Stimulated activated memory B cell treated with anti-CD40 and anti-IgM and Interleukin-4, amounts not matched to agents 10 μg/mL and 1 μg/mL and 100 μg/mL, for 72 hours (primary cell): Measurements from ENCODE around the gene SPINT4.
A peak's percentile ranks its signal among the peaks of the same experiment; 100 is the strongest.
"Not testable (repeated sequence)": the region's sequence is repeated elsewhere in the genome, so short reads cannot be mapped to it uniquely, and the experiment has no call there.

Experiments used
- ATAC-seq: fragments of 150-1000 bp; cut with Tn5 transposase; 2 replicates; pipeline ENCODE4 v1.10.0; 2021
- H3K27ac Mint-ChIP-seq: one replicate; pipeline ENCODE4 v1.8.0; 2022; ENCODE audit warnings: mild to moderate bottlenecking, mixed read lengths
- H3K27me3 Mint-ChIP-seq: one replicate; pipeline ENCODE4 v1.8.0; 2022; ENCODE audit warnings: mixed read lengths
- H3K36me3 Mint-ChIP-seq: one replicate; pipeline ENCODE4 v1.8.0; 2022; ENCODE audit warnings: mixed read lengths
- H3K4me1 Mint-ChIP-seq: one replicate; pipeline ENCODE4 v1.8.0; 2022; ENCODE audit warnings: mixed read lengths
- H3K4me3 Mint-ChIP-seq: one replicate; pipeline ENCODE4 v1.8.0; 2022; ENCODE audit warnings: mild to moderate bottlenecking, moderate library complexity, mixed read lengths
- H3K9me3 Mint-ChIP-seq: one replicate; pipeline ENCODE4 v1.8.0; 2022; ENCODE audit warnings: mixed read lengths

The SPINT4 gene

DNA sequence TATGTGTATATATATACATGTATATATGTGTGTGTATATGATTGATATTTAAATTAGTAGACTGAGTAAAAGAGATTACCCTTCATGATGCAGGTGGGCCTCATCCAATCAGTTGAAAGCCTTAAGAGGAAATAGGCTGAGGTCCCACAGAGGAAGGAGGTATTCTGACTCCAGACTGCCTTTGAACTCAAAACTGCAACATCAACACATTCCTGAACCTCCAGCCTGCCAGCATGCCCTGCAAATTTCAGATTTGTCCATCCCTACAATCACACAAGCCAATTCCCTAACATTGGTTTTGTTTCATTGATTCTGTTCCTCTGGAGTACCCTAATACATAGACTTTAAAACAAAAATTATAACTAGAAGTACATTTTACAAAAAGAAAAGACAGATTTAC, 22.9 kb downstream of the SPINT4 start:
- Mint-ChIP-seq H3K4me1 (peaks cover 6% of the 10 kb centered on the region), H3K27me3 (peaks cover 38% of the 10 kb centered on the region), H3K4me3 (no peak overlapping the region), H3K36me3 (no peaks in the 10 kb centered on the region), H3K9me3 (no peaks in the 10 kb centered on the region), H3K27ac (no peak overlapping the region)
- ATAC-seq: no peak

DNA sequence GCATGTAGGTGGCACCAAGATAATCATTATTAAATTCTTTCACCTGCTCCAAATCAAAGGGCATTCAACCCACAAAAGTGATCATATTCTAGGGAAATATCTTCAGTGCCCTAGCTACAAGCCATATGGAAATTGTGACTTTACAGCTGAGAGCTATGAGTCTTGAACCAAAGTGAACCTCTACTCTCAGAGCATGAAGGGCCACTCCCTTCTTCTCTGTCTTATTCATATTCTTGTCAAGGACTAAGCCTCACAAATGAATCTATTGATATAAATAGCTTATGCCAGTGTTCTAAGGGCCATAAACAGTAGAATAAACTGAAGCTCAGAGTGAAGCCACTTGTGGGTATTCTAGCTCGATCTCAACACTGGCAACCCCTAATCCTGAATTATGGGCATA, 29.6 kb downstream of the SPINT4 start:
- H3K4me3 Mint-ChIP-seq: no peak overlapping the region
- H3K4me1 Mint-ChIP-seq: no peaks in the 10 kb centered on the region
- peaks cover 22% of the 10 kb centered on the region for H3K27me3 Mint-ChIP-seq
- no peak for ATAC-seq
- H3K27ac Mint-ChIP-seq: no peak overlapping the region
- no peaks in the 10 kb centered on the region for H3K36me3 Mint-ChIP-seq
- H3K9me3 Mint-ChIP-seq: peaks cover 7% of the 10 kb centered on the region

DNA sequence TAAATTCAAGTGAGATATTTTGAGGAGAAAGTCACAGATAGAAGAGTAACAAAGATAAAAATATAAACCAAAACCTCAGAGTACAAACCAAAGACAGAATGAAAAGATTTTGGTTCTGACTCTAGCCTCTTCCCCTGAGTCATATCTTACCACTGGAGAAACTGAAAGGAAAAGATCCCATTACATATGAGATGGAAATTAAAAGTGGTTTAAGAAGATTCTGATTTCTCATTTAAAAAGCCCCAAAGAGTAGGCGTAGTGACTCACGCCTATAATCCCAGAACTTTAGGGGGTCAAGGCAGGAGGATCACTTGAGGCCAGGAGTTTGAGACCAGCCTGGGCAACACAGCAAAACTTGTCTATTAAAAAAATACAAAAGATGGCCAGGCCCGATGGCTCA, 30.6 kb downstream of the SPINT4 start:
- Mint-ChIP-seq H3K4me3 (no peak overlapping the region), H3K4me1 (no peaks in the 10 kb centered on the region), H3K27ac (no peak overlapping the region), H3K9me3 (peaks cover 7% of the 10 kb centered on the region), H3K36me3 (no peaks in the 10 kb centered on the region), H3K27me3 (peaks cover 13% of the 10 kb centered on the region)
- no peak for ATAC-seq

DNA sequence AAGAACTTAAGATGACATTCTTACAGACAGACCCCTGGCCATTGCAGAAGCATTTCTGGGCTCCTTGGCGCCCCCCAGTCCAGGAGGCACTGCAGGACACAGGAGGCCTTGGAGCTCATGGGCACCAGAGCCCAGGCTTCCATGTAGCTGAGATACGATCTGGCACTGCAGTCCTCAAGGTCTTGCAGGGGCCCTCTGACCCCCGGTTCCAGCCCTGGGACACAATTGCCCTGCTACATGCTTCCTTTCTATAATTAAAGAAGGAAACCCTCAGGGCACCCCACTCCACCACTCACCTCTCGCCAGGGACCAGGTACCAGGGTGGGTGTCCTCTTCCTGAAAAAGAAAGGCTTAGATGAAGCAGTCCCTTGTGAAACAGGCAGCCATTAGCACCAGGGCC, 35.9 kb downstream of the SPINT4 start:
- no peak for ATAC-seq
- H3K27ac Mint-ChIP-seq: no peak overlapping the region
- no peaks in the 10 kb centered on the region for H3K36me3 Mint-ChIP-seq
- no peaks in the 10 kb centered on the region for H3K4me1 Mint-ChIP-seq
- no peak overlapping the region for H3K4me3 Mint-ChIP-seq
- H3K9me3 Mint-ChIP-seq: peaks cover 7% of the 10 kb centered on the region
- H3K27me3 Mint-ChIP-seq: peaks cover 22% of the 10 kb centered on the region

DNA sequence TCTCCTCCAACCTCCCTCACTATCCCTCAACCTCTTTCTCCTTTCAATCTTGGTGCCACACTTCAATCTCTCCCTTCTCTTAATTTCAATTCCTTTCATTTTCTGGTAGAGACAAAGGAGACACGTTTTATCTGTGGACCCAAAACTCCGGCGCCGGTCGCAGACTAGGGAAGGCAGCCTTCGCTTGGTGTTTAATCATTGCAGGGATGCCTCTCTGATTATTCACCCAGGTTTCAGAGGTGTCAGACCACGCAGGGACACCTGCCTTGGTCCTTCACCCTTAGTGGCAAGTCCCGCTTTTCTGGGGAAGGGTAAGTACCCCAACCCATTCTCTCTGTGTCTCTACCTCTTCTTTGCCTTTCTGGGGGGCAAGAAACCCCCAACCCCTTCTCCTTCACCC, 37.8 kb downstream of the SPINT4 start:
- H3K4me3 Mint-ChIP-seq, H3K36me3 Mint-ChIP-seq, ATAC-seq, H3K27ac Mint-ChIP-seq, H3K4me1 Mint-ChIP-seq, H3K9me3 Mint-ChIP-seq: not testable (repeated sequence)
- H3K27me3 Mint-ChIP-seq: peaks cover 22% of the 10 kb centered on the region

DNA sequence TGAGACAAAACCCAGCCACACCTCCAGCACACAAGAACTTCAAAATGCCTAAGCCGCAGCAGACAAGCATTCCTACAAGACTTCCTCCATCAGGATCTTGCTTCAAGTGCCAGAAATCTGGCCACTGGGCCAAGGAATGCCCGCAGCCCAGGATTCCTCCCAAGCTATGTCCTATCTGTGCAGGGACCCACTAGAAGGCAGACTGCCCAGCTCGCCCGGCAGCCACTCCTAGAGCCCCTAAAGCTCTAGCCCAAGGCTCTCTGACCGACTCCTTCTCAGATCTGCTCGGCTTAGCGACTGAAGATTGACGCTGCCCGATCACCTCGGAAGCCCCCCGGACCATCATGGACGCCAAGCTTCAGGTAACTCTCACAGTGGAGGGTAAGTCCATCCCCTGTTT, 39.8 kb downstream of the SPINT4 start:
- peaks cover 22% of the 10 kb centered on the region for H3K27me3 Mint-ChIP-seq
- H3K27ac Mint-ChIP-seq, H3K36me3 Mint-ChIP-seq, H3K4me3 Mint-ChIP-seq, H3K9me3 Mint-ChIP-seq, ATAC-seq, H3K4me1 Mint-ChIP-seq: not testable (repeated sequence)

DNA sequence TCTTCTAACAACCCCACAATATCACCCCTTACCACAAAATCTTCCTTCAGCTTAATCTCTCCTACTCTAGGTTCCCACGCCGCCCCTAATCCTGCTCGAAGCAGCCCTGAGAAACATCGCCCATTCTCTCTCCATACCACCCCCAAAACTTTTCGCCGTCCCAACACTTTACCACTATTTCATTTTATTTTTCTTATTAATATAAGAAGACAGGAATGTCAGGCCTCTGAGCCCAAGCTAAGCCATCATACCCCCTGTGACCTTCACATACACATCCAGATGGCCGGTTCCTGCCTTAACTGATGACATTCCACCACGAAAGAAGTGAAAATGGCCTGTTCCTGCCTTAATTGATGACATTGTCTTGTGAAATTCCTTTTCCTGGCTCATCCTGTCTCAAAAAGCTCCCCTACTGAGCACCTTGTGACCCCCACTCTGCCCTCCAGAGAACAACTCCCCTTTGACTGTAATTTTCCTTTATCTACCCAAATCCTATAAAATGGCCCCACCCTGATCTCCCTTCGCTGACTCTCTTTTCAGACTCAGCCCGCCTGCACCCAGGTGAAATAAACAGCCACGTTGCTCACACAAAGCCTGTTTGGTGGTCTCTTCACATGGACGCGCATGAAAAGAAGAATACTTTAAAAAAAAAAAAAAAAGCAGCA, 42.6 kb downstream of the SPINT4 start:
- not testable (repeated sequence) for H3K9me3 Mint-ChIP-seq, H3K36me3 Mint-ChIP-seq, H3K4me3 Mint-ChIP-seq, ATAC-seq, H3K27ac Mint-ChIP-seq, H3K4me1 Mint-ChIP-seq
- peaks cover 18% of the 10 kb centered on the region for H3K27me3 Mint-ChIP-seq

DNA sequence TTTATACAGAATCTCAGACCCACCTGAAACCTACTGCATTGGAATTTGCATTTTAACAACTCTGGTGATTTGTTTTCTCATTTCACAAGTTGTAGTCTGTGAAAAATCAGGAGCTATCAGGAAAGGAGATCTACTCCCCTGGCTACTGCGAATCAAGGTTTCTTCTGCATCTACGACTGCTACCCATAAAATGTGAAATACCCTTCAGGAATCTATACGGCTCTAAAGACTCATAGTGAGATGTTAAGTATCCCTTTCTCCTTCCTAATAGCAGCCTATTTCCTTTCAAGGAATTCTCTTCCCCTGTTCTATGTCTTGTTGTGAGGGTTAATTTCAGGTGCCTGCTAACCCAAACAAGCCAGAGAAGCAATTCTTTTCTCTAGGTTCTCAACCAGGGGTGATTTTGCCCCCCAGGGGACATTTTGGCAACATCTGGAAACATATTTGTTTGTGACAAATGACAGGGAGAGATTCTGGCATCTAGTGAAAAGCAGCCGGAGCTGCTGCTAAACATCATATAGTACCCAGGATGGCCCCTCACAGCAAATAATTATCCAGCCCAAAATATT, 43.2 kb downstream of the SPINT4 start:
- H3K4me1 Mint-ChIP-seq: peaks cover 9% of the 10 kb centered on the region
- H3K27ac Mint-ChIP-seq: no peak overlapping the region
- no peak for ATAC-seq
- no peaks in the 10 kb centered on the region for H3K36me3 Mint-ChIP-seq
- H3K4me3 Mint-ChIP-seq: no peak overlapping the region
- peaks cover 12% of the 10 kb centered on the region for H3K27me3 Mint-ChIP-seq
- H3K9me3 Mint-ChIP-seq: no peaks in the 10 kb centered on the region

DNA sequence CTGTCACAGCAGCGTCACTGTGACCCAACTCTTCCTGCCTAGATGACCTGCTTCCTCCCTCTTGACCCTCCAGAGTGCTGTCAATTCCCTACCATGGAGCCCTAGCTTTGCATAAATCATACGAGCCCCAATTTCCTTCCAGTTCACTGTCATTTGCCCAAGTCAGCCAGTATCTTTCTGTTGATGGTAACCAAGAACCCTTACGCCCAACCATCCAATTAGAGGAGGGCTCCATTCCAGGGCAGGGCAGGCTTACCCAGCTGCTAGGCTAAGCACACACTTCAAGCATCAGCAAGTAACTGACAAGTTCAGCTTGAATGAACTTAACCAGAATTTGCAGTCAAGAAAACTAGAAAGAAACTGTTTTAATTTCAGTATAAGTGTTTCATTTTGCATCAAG, 43.8 kb downstream of the SPINT4 start:
- ATAC-seq: no peak
- no peaks in the 10 kb centered on the region for H3K36me3 Mint-ChIP-seq
- H3K4me1 Mint-ChIP-seq: peaks cover 9% of the 10 kb centered on the region
- no peak overlapping the region for H3K4me3 Mint-ChIP-seq
- peak overlapping the region; percentile 17 for H3K27ac Mint-ChIP-seq
- H3K9me3 Mint-ChIP-seq: no peaks in the 10 kb centered on the region
- H3K27me3 Mint-ChIP-seq: peaks cover 6% of the 10 kb centered on the region

DNA sequence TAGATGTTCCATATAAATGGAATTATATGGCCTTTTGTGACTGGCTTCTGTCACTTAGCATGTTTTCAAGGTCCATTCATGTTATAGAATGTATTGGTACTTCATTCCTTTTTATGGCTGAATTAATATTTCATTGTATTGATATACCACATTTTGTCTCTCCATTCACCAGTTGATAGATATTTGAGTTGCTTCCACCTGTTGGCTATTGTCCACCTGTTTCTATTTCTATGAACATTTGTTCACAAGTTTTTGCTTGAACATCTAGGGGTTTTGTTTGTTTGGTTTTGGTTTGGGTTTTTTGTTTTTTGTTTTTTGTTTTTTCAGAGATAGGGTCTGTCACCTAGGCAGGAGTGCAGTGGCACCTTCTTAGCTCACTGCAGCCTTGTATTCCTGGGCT, 46.3 kb downstream of the SPINT4 start:
- H3K4me3 Mint-ChIP-seq: no peak overlapping the region
- H3K9me3 Mint-ChIP-seq: no peaks in the 10 kb centered on the region
- peaks cover 9% of the 10 kb centered on the region for H3K4me1 Mint-ChIP-seq
- H3K27me3 Mint-ChIP-seq: no peaks in the 10 kb centered on the region
- no peak overlapping the region for H3K27ac Mint-ChIP-seq
- H3K36me3 Mint-ChIP-seq: no peaks in the 10 kb centered on the region
- ATAC-seq: no peak

DNA sequence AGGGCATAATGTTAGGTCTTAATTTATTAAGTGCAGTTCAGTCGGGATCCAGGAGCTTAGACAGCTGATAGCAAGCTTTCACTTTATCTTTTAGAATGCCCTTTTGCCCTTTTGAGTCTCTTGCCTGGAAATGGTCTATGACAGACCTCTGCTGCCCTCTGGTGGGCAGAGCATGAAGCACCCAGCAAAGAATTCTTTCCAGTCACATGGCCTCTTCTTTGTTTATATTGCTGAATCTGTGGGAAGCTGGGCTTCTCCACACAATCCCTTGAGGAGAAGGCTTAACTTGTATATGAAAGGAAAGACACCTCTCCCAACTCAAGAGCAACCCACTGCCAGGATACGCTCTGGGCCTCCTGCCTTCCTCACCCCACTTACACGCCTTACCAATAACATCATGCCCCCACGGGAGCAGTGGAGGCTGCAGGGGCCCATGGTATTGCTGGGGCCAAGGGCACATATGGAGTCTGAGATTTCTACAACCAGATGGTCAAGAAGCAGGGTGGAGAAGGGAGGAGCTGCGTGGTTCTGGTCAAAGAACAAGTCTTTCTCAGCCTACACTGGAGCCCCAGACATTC, 49.1 kb downstream of the SPINT4 start:
- Mint-ChIP-seq H3K27me3 (peaks cover 23% of the 10 kb centered on the region), H3K4me3 (no peak overlapping the region), H3K4me1 (peaks cover 3% of the 10 kb centered on the region), H3K9me3 (no peaks in the 10 kb centered on the region), H3K27ac (peak overlapping the region; percentile 25), H3K36me3 (no peaks in the 10 kb centered on the region)
- peak; percentile 70 for ATAC-seq

DNA sequence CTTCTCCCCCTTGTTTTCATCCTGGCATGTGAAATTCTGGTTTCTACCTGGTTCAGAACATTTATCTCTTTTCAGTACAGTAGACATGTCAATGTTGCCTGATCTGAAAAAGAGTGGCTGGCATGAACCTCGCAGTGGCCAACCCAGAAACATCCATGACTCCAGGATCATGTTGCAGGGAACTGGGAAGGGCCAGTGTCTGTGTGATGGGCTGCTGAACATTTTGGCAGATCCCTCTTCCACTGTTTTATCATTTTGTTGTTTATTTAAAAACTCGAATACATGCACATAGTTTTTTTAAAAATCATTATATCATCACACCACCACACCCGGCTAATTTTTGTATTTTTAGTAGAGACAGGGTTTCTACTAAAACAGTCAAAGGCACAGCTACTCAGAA, 50.5 kb downstream of the SPINT4 start:
- Mint-ChIP-seq H3K36me3 (no peaks in the 10 kb centered on the region), H3K27ac (no peak overlapping the region), H3K4me3 (no peak overlapping the region), H3K27me3 (peaks cover 23% of the 10 kb centered on the region), H3K9me3 (no peaks in the 10 kb centered on the region), H3K4me1 (no peaks in the 10 kb centered on the region)
- ATAC-seq: no peak

DNA sequence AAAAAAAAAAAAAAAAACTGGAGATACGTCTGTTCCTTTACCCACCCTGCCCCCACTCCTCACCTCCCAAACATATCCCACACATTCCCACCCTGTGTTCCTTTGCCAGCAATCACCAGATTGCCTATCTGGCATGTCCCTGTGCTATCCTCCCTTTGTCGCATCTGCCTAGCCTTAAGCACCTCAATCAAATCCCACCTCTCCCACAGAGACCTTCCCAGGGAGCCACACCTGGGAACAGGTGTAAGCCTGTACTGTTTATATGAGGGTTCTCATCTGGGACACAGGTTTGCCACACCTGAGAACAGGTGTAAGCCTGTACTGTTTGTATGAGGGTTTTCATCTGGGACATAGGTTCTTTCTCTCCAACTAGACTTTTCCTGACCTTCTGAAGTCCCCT, 52.8 kb downstream of the SPINT4 start:
- Mint-ChIP-seq H3K27ac (no peak overlapping the region), H3K4me3 (no peak overlapping the region), H3K9me3 (no peaks in the 10 kb centered on the region), H3K36me3 (no peaks in the 10 kb centered on the region), H3K27me3 (peaks cover 23% of the 10 kb centered on the region), H3K4me1 (no peaks in the 10 kb centered on the region)
- no peak for ATAC-seq

DNA sequence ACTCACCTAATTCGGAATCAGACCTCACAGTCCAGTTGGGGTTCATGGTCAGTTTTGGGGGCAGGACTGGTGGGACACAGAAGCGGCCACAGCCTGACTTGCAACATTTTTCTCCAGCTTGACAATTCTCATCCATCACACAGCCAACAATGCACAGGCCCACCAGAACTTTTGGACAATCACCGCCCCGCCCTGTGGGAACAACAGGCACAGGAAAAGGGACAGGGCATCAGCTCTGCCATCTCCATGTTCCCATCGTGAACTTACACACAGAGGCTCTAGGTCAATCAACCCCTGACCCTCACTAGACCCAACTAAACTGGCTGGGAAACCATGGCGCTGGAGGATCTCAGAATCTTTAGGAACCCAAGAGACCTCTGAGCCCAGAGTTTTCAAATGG, 53.3 kb downstream of the SPINT4 start:
- Mint-ChIP-seq H3K9me3 (no peaks in the 10 kb centered on the region), H3K27ac (no peak overlapping the region), H3K27me3 (peaks cover 23% of the 10 kb centered on the region), H3K36me3 (no peaks in the 10 kb centered on the region), H3K4me3 (no peak overlapping the region), H3K4me1 (no peaks in the 10 kb centered on the region)
- no peak for ATAC-seq
